HG03066 (cell line): Measurements from ENCODE around the gene MRTFA.
"Not testable (repeated sequence)": the region's sequence is repeated elsewhere in the genome, so short reads cannot be mapped to it uniquely, and the experiment has no call there.

ENCODE experiments used
- ATAC-seq: cut with Tn5 transposase; IDR thresholded peaks from one replicate; pipeline ENCODE4 v1.9.1; 2021; ENCODE audit warnings: low read depth; ENCODE audit not compliant: unreplicated experiment

The MRTFA gene

DNA sequence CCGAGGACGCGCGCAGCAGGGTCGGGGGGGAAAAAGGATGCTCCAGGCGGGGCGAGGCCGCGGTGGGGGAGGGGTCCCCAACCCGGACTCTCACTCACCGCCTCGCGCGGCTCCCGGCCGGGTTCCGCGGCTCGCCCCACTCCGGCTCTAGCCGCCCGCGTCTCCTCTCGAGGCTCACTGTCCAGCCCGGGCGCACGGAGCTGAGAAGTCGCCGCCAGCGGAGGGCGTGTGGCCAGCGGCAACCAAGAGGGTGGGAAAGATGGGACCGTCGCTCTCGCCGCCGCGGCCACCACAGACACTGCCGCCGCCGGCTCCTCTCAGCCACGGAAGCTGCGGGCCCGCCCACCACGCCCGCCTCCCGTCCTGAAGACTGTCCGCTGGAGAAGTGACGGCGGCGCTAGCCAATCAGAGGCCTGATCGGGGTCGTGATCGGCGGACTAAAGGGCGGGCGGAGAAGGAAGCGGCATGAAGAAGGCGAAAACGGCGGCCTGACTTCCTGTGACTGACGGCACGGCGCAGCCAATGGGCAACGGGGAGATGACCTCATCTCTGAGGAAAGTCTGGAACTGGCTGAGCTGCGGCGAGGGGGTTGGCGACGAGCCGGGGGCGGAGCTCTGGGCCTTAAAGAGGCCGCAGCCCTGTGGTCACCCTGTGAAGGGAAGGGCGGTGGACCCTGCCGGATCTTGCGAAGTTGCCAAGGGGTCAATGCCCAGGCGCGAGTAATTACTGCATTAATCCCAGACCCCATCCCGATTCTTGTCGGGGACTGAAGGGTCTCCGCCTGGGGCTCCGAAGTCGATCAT, at the start of gene MRTFA:
MRTFA (minus strand) TSS at position 340 of the 803 bp plus-strand sequence.
- ATAC-seq: peak; percentile 92

DNA sequence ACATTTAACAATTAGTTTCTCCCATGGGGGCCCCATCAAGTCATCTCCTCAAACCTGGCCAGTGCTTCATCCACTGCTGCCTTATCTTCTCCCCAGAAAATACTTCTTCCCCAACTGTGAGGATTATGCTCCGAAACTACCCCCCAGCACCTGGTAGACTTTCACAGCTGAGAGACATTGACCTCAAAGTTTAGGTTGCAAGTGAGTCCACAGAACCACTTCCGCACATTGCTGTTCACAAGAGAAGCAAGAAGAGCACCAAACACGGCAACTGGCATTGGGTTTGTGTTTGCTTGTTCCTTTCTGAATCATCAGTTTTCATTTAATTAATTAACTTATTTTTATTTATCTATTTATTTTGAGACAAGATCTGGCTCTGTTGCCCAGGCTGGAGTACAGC, 48.9 kb upstream of the MRTFA start:
- no peak for ATAC-seq

DNA sequence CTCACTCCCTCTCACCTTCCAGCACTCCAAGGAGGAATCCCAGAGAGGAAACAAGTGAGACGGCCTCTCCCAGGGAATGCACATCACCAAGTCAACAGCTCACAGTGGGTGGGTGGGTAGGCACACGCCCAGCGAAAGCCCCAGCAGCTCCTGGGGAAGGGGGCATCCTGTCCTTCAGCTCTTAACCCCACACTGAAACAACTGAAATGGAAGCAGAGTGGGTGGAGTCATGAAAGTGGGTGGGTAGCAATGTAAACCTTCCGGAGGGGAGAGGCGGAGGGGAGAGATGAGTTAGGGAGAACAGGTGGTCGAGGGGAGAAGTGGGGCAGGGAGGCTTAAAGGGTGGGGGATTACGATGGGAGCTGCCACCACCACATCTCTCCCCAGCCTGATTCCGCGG, 48.2 kb upstream of the MRTFA start:
- no peak for ATAC-seq

DNA sequence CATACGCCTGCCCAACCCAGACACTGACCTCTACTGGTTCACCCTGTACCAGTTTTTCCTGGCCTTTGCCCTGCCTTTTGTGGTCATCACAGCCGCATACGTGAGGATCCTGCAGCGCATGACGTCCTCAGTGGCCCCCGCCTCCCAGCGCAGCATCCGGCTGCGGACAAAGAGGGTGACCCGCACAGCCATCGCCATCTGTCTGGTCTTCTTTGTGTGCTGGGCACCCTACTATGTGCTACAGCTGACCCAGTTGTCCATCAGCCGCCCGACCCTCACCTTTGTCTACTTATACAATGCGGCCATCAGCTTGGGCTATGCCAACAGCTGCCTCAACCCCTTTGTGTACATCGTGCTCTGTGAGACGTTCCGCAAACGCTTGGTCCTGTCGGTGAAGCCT, 44.9 kb upstream of the MRTFA start:
- no peak for ATAC-seq

DNA sequence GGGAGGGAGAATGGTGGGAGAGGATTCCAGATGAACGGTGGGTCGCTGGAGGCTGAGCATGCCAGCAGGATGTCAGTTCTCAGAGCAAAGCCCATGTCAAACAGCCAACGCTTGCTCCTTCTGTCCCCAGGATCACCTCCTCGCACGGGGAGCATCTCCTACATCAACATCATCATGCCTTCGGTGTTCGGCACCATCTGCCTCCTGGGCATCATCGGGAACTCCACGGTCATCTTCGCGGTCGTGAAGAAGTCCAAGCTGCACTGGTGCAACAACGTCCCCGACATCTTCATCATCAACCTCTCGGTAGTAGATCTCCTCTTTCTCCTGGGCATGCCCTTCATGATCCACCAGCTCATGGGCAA, 44.3 kb upstream of the MRTFA start:
- no peak for ATAC-seq

DNA sequence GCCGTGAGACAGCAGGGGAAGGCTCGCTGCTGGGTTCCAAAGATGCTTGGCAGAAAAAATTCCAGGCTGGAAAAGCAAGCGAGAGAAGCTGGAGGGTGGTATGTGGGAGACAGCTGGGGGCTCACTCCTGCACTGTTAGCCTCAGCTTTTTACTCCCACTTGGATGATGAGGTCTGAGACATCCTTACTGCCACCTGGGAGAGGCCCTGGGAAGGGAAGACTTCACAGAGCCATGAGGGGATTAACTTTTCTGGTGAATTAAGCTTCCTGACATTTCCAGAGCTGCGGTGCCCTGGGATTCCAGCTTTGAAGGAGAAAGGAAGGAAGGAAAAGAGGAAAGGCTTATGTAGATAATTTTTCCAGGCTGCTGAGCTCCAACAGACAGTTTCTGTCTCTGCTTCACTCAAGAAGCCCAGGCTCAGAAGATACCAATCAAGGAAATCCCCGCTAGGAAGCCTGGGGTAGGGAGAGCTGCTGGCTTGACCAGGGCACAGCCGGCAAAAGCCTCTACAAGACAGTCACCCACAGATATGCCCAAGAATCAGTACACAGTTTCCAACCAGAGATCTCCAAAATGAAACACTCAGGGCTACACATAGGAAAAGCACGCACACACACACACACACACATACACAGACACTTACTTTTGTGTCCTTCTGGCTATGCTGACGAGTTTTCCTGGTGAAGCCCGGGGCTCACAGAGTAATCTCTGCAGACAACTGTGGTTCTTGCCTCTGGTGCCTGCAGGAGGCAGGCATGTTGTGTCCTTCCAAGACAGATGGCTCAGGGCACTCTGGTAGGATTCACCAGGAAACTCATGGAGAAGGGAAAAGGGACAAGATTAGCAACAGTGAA, 43.7 kb upstream of the MRTFA start:
- ATAC-seq: no peak

DNA sequence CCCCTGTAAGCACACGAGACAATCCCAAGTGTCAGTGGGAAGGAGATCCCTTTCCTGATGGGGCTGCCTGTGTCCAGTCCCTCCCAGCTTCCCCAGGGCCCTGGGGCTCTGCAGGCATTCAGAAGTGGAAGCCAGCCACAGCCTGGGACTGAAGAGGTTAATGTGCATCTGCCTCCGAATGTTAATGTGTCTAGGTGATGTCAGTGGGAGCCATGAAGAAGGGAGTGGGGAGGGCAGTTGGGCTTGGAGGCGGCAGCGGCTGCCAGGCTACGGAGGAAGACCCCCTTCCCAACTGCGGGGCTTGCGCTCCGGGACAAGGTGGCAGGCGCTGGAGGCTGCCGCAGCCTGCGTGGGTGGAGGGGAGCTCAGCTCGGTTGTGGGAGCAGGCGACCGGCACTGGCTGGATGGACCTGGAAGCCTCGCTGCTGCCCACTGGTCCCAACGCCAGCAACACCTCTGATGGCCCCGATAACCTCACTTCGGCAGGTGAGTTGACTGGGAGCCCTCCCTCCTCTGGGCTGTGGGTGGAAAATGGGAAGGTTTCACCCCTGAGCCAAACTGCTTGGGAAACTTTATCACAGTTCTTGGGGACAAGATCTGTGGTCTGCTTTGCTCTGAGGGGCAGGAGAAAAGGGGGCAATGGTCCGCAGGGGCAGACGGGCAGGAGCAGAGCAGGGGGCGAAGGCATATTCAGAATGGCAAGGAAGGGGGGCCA, 42.9 kb upstream of the MRTFA start, which contains the start of gene MCHR1:
MCHR1 (plus strand) TSS at position 236 of the 715 bp plus-strand sequence; CDS start at position 405, 169 bp downstream.
- no peak for ATAC-seq

DNA sequence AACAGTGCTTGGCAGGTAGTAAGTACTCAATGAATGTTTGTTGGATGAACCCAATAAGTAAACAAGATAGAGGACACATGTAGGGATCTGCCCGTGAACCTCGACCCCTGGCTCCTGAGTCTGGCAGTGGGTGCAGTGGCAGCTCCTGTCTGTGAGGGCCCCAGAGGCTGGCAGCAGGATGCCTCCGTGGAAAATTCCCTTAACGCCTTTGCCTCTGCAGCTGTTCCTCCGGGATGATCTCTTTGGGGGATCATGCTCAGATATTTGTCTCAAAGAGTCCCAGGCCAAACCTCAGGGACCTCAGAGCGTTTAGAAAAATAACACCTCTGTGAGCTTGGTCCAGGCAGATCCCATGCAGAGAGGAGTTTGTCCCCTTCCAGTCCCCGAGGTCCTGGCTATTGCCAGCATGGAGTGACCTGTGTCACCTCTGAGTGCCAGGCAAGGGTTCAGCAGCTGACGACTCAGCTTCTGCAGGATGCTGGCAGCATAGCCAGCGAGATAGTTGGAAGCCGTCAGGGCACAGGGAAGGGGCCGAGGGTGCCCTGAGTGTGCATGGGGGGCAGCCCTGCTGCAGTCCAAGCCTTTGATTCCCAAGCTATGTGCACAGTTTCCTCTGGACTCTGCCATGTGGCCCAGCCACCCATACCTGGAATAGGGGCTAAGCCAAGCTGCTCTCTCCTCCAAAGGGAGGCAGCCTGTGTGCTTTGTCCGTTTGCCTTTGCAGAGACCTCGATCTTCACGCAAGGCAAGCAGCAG, 42.2 kb upstream of the MRTFA start:
- no peak for ATAC-seq

DNA sequence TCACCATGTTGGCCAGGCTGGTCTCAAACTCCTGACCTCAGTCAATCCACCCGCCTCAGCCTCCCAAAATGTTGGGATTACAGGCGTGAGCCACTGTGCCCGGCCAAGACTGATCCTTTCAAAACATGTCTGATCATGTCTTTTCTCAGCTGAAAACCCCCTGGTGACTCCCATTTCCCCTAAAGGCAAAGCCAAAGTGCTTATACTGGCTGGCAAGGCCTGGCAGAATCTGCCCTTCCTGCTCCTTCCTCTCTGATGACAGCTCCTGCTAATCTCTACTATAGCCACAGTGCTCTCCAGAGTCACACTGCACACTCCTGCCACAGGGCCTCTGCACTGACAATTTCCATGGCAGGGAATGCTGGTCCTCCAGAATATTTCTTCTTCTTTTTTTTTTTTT, 40.1 kb upstream of the MRTFA start:
- ATAC-seq: no peak

DNA sequence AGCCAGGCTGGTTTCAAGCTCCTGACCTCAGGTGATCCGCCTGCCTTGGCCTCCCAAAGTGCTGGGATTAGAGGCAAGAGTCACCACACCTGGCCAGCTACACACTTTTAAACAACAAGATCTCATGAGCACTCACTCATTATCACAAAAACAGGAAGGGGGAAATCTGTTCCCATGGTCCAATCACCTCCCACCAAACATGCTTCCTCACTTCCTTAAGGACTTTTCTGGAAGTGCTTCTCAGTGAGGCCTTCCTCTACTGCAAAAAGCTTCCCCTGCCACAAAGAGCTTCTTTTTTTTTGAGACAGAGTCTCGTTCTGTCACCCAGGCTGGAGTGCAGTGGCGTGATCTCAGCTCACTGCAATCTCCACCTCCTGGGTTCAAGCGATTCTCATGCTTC, 39.6 kb upstream of the MRTFA start:
- not testable (repeated sequence) for ATAC-seq

DNA sequence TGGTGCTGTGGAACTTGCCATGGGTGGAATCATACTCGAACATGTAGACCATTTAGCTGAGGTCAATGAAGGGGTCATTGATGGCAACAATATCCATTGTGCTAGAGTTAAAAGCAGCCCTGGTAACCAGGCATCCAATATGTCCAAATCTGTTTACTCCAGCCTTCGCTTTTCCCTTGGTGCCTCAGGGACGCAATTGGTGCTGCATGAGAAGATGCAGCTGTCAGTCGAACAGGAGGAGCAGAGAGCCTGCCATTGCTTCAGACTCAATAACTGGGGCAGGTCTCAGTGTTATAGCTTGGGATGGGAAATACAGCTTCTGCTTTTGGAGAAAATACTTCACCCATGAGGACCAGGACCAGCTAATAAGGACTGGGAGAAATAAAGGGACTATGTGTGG, 37.8 kb upstream of the MRTFA start:
- ATAC-seq: no peak

DNA sequence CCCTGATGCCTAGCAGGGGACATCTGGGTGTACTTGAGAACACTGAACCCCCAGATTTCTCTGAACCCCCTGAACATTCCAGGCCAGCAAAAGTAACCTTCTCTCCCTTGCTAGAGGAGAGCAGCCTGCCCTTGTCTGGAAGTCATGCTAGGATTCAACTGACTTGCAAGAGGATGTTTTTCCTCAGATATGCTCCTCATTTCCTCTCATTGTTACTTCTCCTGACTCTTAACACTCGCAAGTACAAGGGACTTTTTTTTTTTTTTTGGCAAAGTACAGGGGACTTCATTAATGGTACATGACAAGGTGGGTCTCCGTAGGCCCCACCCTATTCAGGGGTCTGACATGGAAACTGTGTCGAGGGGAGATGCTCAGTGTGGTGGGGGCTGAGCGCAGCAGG, 36.5 kb upstream of the MRTFA start:
- ATAC-seq: no peak

DNA sequence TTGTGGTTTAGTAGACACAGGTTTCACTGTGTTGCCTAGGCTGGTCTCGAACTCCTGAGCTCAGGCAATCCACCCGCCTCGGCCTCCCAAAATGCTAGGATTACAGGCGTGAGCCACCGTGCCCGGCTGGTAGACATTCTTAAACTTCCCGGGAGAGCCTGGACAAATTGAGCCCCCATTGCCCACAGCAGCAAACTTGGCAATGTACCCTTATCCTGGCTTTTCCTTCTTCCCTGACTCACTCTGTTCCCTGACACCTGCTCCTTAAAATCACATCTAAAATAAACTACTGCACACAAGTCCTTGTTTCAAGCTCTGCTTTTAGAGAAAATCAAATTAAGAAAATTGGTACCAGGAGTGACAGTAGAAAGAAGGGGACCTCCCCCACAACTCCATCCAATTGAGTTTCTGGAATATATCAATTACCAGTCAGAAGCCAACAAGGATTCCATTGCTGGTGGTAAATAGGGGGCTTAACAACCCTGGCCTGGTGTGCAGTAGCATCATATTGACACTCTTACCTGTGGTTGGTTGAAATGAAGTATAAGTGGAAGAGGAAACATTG, 35.4 kb upstream of the MRTFA start:
- no peak for ATAC-seq

DNA sequence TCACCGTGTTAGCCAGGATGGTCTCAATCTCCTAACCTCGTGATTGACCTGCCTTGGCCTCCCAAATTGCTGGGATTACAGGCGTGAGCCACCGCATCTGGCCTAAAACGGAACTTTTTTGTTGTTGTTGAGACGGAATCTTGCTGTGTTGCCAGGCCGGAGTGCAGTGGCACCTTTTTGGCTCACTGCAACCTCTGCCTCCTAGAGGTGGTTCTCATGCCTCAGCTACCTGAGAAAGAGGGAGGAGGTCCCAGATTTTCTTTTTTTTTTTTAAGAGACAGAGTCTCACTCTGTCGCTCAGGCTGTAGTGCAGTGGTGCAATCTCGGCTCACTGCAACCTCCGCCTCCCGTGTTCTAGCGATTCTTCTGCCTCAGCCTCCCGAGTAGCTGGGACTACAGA, 34.9 kb upstream of the MRTFA start:
- ATAC-seq: no peak

DNA sequence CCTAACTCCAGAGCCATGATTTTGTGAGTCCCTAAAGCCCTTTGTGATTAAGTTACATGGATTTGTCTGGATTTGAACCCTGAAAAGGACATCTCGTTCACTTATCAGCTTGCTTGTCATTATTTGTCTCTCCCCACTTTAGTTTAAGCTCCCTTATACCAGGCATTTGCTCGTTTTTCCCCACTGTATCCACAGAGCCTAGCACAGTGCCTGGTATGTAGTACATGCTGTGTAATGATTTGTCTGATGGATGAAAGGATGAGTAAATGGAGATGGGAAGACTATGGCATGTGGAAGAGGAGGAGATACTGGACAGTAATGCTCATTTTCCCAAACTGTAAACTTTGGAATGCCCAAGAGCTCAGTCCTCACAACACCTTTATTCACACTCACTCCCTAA, 33.5 kb upstream of the MRTFA start:
- no peak for ATAC-seq

DNA sequence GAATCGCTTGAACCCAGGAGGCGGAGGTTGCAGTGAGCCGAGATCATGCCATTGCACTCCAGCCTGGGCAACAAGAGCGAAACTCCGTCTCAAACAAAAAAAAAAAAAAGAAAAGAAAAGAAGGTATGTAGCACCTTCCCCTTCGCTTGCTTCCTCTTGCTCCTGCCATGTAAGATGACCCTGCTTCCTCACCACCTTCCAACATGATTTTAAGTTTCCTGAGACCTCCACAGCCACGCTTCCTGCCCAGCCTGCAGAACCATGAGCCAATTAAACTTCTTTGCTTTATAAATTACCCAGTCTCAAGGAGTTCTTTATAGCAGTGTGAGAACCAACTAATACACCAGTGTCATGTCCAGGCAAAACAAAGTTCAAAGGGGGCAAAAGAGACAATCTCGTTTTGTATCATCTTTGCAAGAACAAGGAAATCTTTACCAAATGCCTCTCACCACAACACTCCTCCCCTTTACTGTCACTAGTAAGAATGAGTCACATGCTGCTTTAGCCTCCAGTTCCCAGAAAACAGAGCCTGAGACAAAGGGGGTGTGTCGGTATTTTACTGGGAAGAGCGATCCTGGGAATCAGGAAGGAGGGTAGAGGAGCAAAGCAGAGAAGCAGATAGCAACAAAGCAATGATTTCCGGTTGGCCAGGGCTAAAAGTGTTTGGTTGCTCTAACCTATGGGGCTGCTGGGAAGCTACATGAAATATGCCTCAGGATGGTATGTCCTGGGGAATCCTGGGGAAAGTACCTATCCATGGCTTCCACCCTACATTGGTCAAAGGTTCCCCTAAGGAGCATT, 32.3 kb upstream of the MRTFA start:
- ATAC-seq: no peak

DNA sequence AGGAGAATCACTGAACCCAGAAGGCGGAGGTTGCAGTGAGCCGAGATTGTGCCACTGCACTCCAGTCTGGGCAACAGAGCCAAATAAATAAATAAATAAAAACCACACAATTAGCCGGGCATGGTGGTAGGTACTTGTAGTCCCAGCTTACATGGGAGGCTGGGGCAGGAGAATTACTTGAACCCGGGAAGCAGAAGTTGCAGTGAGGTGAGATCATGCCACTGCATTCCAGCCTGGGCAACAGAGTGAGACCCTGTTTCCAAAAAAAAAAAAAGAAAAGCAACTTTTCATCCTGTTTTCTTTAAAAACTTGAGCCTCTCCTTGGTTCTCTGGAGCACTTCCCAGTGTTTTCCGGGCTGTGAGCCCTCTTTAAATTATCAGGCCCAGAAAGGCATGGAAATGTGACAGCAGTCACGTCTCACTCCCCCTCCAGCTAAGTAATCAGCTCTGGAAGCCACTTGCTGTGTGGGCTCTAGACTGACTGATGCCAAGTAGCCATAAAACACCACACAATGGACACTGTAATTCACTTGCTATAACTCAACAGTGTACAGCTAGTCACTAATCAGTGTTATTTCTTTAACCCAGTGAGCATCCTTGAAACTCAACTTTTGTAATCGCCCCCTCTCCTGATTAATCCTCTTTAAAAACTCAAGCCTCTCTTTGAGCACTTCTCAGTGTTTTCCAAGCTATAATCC, 29.8 kb upstream of the MRTFA start:
- no peak for ATAC-seq

DNA sequence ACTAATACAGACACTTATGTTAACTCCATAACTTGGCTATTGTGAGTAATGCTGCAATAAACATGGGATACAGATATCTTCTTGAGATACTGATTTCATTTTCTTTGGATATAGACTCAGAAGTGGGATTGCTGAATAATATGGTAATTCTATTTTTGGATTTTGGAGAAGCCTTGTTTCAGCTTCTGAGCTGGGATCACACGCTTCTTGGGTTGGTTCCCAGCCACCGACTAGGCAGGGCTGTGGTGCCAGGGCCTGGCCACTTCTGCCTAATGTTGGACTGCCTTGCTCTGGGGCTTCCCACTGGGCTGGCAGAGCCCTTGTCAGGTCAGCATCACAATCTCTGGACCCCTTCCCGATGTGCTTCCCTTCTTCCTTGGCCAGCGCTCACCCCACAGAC, 28.8 kb upstream of the MRTFA start:
- no peak for ATAC-seq

DNA sequence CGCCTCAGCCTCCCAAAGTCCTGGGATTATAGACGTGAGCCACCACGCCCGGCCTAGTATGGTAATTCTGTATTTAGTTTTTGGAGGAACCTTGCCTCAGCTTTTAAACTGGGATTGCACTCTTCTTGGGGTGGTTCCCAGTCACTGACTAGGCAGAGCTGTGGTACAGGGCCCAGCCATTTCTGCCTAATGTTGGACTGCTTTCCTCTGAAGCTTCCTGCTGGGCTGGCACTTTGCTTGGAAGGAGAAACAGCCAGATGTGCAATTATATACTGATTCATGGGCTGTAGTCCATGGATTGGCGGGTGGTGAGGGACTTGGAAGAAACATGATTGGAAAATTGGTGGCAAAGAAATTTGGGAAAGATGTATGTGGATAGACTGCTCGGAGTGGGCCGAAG, 25.2 kb upstream of the MRTFA start:
- ATAC-seq: no peak
